IPS-20b (cell line): ENCODE results near the gene MYCBPAP.
A peak's percentile ranks its signal among the peaks of the same experiment; 100 is the strongest.

Experiments used
- H3K27ac ChIP-seq: one replicate; pipeline ENCODE4 v1.5.1; 2013; ENCODE audit warnings: low read length
- H3K27me3 ChIP-seq: 2 replicates; pipeline ENCODE4 v1.6.1; 2013; ENCODE audit warnings: mild to moderate bottlenecking, low read length, inconsistent platforms; ENCODE audit not compliant: insufficient read depth
- H3K36me3 ChIP-seq: 2 replicates; pipeline ENCODE4 v1.6.1; 2013; ENCODE audit warnings: low read depth, mild to moderate bottlenecking, inconsistent platforms, low read length, moderate library complexity; ENCODE audit not compliant: insufficient read depth
- H3K4me1 ChIP-seq: 2 replicates; pipeline ENCODE4 v1.6.1; 2013; ENCODE audit warnings: mild to moderate bottlenecking, control low read depth, inconsistent platforms, low read length, moderate library complexity; ENCODE audit not compliant: insufficient read depth
- H3K4me3 ChIP-seq: 2 replicates; pipeline ENCODE4 v1.5.1; 2013; ENCODE audit warnings: mild to moderate bottlenecking, low read length, inconsistent platforms
- H3K9ac ChIP-seq: 2 replicates; pipeline ENCODE4 v1.6.1; 2013; ENCODE audit warnings: low read depth, mild to moderate bottlenecking, inconsistent platforms, low read length, moderate library complexity
- H3K9me3 ChIP-seq: 2 replicates; pipeline ENCODE4 v1.6.1; 2013; ENCODE audit warnings: mild to moderate bottlenecking, low read depth, low read length, inconsistent platforms; ENCODE audit not compliant: insufficient read depth

Gene MYCBPAP

GRCh38 chr17:50556803-50557202, 48.6 kb downstream of the MYCBPAP start:
- no peaks in the 10 kb centered on the region for H3K36me3 ChIP-seq
- no peak overlapping the region for H3K9ac ChIP-seq
- H3K27me3 ChIP-seq = peaks cover 52% of the 10 kb centered on the region
- no peak overlapping the region for H3K4me3 ChIP-seq
- no peaks in the 10 kb centered on the region for H3K9me3 ChIP-seq
- H3K27ac ChIP-seq = no peak overlapping the region
- peaks cover 4% of the 10 kb centered on the region; the same call in 1 of the 2 replicates for H3K4me1 ChIP-seq

- peaks cover 60% of the 10 kb centered on the region for H3K27me3 ChIP-seq
- H3K9me3 ChIP-seq = no peaks in the 10 kb centered on the region
- no peak overlapping the region for H3K9ac ChIP-seq
- H3K4me3 ChIP-seq = no peak overlapping the region
- H3K27ac ChIP-seq = no peak overlapping the region
- no peaks in the 10 kb centered on the region for H3K36me3 ChIP-seq
- H3K4me1 ChIP-seq = peaks cover 6% of the 10 kb centered on the region; the same call in 1 of the 2 replicates
Observed at GRCh38 chr17:50557630-50558029, 49.4 kb downstream of the MYCBPAP start.

GRCh38 chr17:50558091-50558490, 49.9 kb downstream of the MYCBPAP start:
- Histone ChIP-seq H3K36me3 (no peaks in the 10 kb centered on the region), H3K4me1 (peaks cover 11% of the 10 kb centered on the region; the same call in 1 of the 2 replicates), H3K27me3 (peaks cover 65% of the 10 kb centered on the region), H3K9me3 (no peaks in the 10 kb centered on the region), H3K9ac (no peak overlapping the region), H3K27ac (no peak overlapping the region), H3K4me3 (no peak overlapping the region)

GRCh38 chr17:50558581-50558940, 50.3 kb downstream of the MYCBPAP start:
- Histone ChIP-seq H3K27ac (no peak overlapping the region), H3K36me3 (no peaks in the 10 kb centered on the region), H3K9me3 (no peaks in the 10 kb centered on the region), H3K27me3 (peaks cover 70% of the 10 kb centered on the region), H3K4me3 (peak overlapping the region; percentile 84; the same call in 1 of the 2 replicates), H3K4me1 (peaks cover 11% of the 10 kb centered on the region; the same call in 1 of the 2 replicates), H3K9ac (no peak overlapping the region)

GRCh38 chr17:50558941-50559614, 50.8 kb downstream of the MYCBPAP start:
- H3K9me3 ChIP-seq = no peaks in the 10 kb centered on the region
- H3K4me3 ChIP-seq = peak overlapping the region; percentile 84
- no peak overlapping the region for H3K27ac ChIP-seq
- H3K9ac ChIP-seq = peak overlapping the region; percentile 51; the same call in 1 of the 2 replicates
- peaks cover 75% of the 10 kb centered on the region for H3K27me3 ChIP-seq
- no peaks in the 10 kb centered on the region for H3K36me3 ChIP-seq
- peaks cover 13% of the 10 kb centered on the region; the same call in 1 of the 2 replicates for H3K4me1 ChIP-seq

- peaks cover 81% of the 10 kb centered on the region for H3K27me3 ChIP-seq
- no peaks in the 10 kb centered on the region for H3K36me3 ChIP-seq
- H3K4me1 ChIP-seq = peaks cover 13% of the 10 kb centered on the region; the same call in 1 of the 2 replicates
- H3K27ac ChIP-seq = no peak overlapping the region
- H3K9me3 ChIP-seq = no peaks in the 10 kb centered on the region
- H3K9ac ChIP-seq = peak overlapping the region; percentile 73; the same call in 1 of the 2 replicates
- peak overlapping the region; percentile 84 for H3K4me3 ChIP-seq
Observed at GRCh38 chr17:50559674-50560184, 51.5 kb downstream of the MYCBPAP start.

- peak within 1 kb of the TSS; percentile 84 for H3K4me3 ChIP-seq
- H3K9me3 ChIP-seq = no peaks in the 10 kb centered on the region
- H3K27ac ChIP-seq = no peak within 1 kb of the TSS
- H3K9ac ChIP-seq = peak within 1 kb of the TSS; percentile 73; the same call in 1 of the 2 replicates
- peaks cover 87% of the 10 kb centered on the region for H3K27me3 ChIP-seq
- peaks cover 13% of the 10 kb centered on the region; the same call in 1 of the 2 replicates for H3K4me1 ChIP-seq
- no peaks in the 10 kb centered on the region for H3K36me3 ChIP-seq
Observed at GRCh38 chr17:50560185-50560824, 52.1 kb downstream of the MYCBPAP start, which contains the start of gene CACNA1G. TSS of gene CACNA1G (plus strand) at chr17:50560715. CDS start at chr17:50561460, 745 bp downstream.

- Histone ChIP-seq H3K4me1 (peaks cover 13% of the 10 kb centered on the region; the same call in 1 of the 2 replicates), H3K9me3 (no peaks in the 10 kb centered on the region), H3K27me3 (peaks cover 93% of the 10 kb centered on the region), H3K27ac (no peak overlapping the region), H3K9ac (no peak overlapping the region), H3K36me3 (no peaks in the 10 kb centered on the region), H3K4me3 (peak overlapping the region; percentile 59; the same call in 1 of the 2 replicates)
Observed at GRCh38 chr17:50560931-50561745, 52.9 kb downstream of the MYCBPAP start.

- peaks cover 93% of the 10 kb centered on the region for H3K27me3 ChIP-seq
- H3K27ac ChIP-seq = no peak overlapping the region
- no peak overlapping the region for H3K9ac ChIP-seq
- H3K9me3 ChIP-seq = no peaks in the 10 kb centered on the region
- no peak overlapping the region; the same call in 1 of the 2 replicates for H3K4me3 ChIP-seq
- H3K4me1 ChIP-seq = peaks cover 13% of the 10 kb centered on the region; the same call in 1 of the 2 replicates
- no peaks in the 10 kb centered on the region for H3K36me3 ChIP-seq
Observed at GRCh38 chr17:50561746-50562141, 53.5 kb downstream of the MYCBPAP start.

- H3K4me1 ChIP-seq = peaks cover 13% of the 10 kb centered on the region; the same call in 1 of the 2 replicates
- no peak overlapping the region for H3K27ac ChIP-seq
- no peak overlapping the region for H3K9ac ChIP-seq
- H3K36me3 ChIP-seq = no peaks in the 10 kb centered on the region
- peaks cover 92% of the 10 kb centered on the region for H3K27me3 ChIP-seq
- peak overlapping the region; percentile 64; the same call in 1 of the 2 replicates for H3K4me3 ChIP-seq
- H3K9me3 ChIP-seq = no peaks in the 10 kb centered on the region
Observed at GRCh38 chr17:50562242-50563091, 54.2 kb downstream of the MYCBPAP start.
